Liver (tissue), 9 donors: ENCODE measurements around the gene CDC37L1. TPM values are rescaled to one million over a fixed set of nuclear protein-coding genes. Genes with fewer than 3 reads are reported as not detected.

Experiments
- DNase-seq: peaks from one replicate; pipeline ENCODE4 v3.0.0-alpha.2; 2017; ENCODE audit warnings: low spot score
- H3K27ac ChIP-seq, 2 donors: one replicate each; pipeline ENCODE4 v1.7.0; 2013; ENCODE audit warnings: inconsistent platforms in 2 of 2, low read length in 2 of 2, control low read depth in 1 of 2, low read depth in 1 of 2, mild to moderate bottlenecking in 1 of 2
- H3K27me3 ChIP-seq, 4 donors: one replicate each; pipeline versions ENCODE4 v1.6.1 to v1.7.0; 2013; ENCODE audit warnings: low read length in 3 of 4, inconsistent platforms in 1 of 4, mild to moderate bottlenecking in 1 of 4, moderate library complexity in 1 of 4; ENCODE audit not compliant: control insufficient read depth in 4 of 4, insufficient read depth in 4 of 4
- H3K36me3 ChIP-seq, 4 donors: one replicate each; pipeline versions ENCODE4 v1.6.1 to v1.7.0; 2013; ENCODE audit warnings: low read length in 3 of 4, mild to moderate bottlenecking in 3 of 4, low read depth in 1 of 4, moderate library complexity in 1 of 4; ENCODE audit not compliant: control insufficient read depth in 4 of 4, insufficient read depth in 3 of 4
- H3K4me1 ChIP-seq, 4 donors: one replicate each; pipeline versions ENCODE4 v1.6.1 to v1.7.0; 2013; ENCODE audit warnings: low read length in 3 of 4, mild to moderate bottlenecking in 3 of 4, moderate library complexity in 1 of 4; ENCODE audit not compliant: control insufficient read depth in 4 of 4, insufficient read depth in 4 of 4
- H3K4me3 ChIP-seq, 3 donors: one replicate each; pipeline versions ENCODE4 v1.6.1 to v1.7.0; 2013; ENCODE audit warnings: low read length in 3 of 3, control low read depth in 1 of 3, low read depth in 1 of 3, mild to moderate bottlenecking in 1 of 3
- H3K9ac ChIP-seq, 2 donors: one replicate each; pipeline ENCODE4 v1.7.0; 2013; ENCODE audit warnings: low read length in 2 of 2, mild to moderate bottlenecking in 2 of 2, moderate library complexity in 2 of 2, control low read depth in 1 of 2, low read depth in 1 of 2
- H3K9me3 ChIP-seq, 4 donors: one replicate each; pipeline versions ENCODE4 v1.6.1 to v1.7.0; 2013; ENCODE audit warnings: low read length in 3 of 4; ENCODE audit not compliant: control insufficient read depth in 4 of 4
- ATF3 ChIP-seq: IDR thresholded peaks from 2 replicates; pipeline ENCODE4 v1.6.1; 2016; ENCODE audit warnings: antibody characterized with exemption
- CTCF ChIP-seq: fragments of 150-350 bp; IDR thresholded peaks from 2 replicates; pipeline ENCODE4 v1.5.1; 2017; ENCODE audit warnings: improper control_type of control experiment, low read depth, low read length; ENCODE audit not compliant: missing input control
- EGR1 ChIP-seq, 2 donors: IDR thresholded peaks; 2 replicates each; pipeline ENCODE4 v1.6.1; 2016 to 2018; ENCODE audit warnings: antibody characterized with exemption in 2 of 2, low read depth in 2 of 2
- FOXA2 ChIP-seq: IDR thresholded peaks from 2 replicates; pipeline ENCODE4 v1.6.1; 2016; ENCODE audit warnings: antibody characterized with exemption
- GABPA ChIP-seq, 2 donors: IDR thresholded peaks in 1 of 2; conservative IDR thresholded peaks in 1 of 2; 2 replicates each; pipeline ENCODE4 v1.6.1; 2016; ENCODE audit warnings: antibody characterized with exemption in 2 of 2, mild to moderate bottlenecking in 1 of 2, moderate library complexity in 1 of 2
- HNF4A ChIP-seq, 2 donors: conservative IDR thresholded peaks; 2 replicates each; pipeline ENCODE4 v1.6.1; 2016; ENCODE audit warnings: antibody characterized with exemption in 2 of 2, mild to moderate bottlenecking in 2 of 2
- JUND ChIP-seq, 2 donors: IDR thresholded peaks; 2 replicates each; pipeline ENCODE4 v1.6.1; 2016; ENCODE audit warnings: antibody characterized with exemption in 2 of 2
- MAX ChIP-seq: IDR thresholded peaks from 2 replicates; pipeline ENCODE4 v1.6.1; 2016; ENCODE audit warnings: antibody characterized with exemption
- NR2F2 ChIP-seq: IDR thresholded peaks from 2 replicates; pipeline ENCODE4 v1.6.1; 2016; ENCODE audit warnings: antibody characterized with exemption
- RAD21 ChIP-seq, 2 donors: IDR thresholded peaks; 2 replicates each; pipeline ENCODE4 v1.6.1; 2016; ENCODE audit warnings: antibody characterized with exemption in 2 of 2, mild to moderate bottlenecking in 2 of 2
- REST ChIP-seq: IDR thresholded peaks from 2 replicates; pipeline ENCODE4 v1.6.1; 2016; ENCODE audit warnings: antibody characterized with exemption, mild to moderate bottlenecking
- RXRA ChIP-seq, 2 donors: IDR thresholded peaks; 2 replicates each; pipeline ENCODE4 v1.6.1; 2017 to 2018; ENCODE audit warnings: antibody characterized with exemption in 2 of 2, mild to moderate bottlenecking in 1 of 2
- TAF1 ChIP-seq: conservative IDR thresholded peaks from 2 replicates; pipeline ENCODE4 v1.6.1; 2016; ENCODE audit warnings: antibody characterized with exemption, mild to moderate bottlenecking
- YY1 ChIP-seq: IDR thresholded peaks from 2 replicates; pipeline ENCODE4 v1.6.1; 2016; ENCODE audit warnings: antibody characterized with exemption, mild to moderate bottlenecking
- ZBTB33 ChIP-seq: IDR thresholded peaks from 2 replicates; pipeline ENCODE4 v1.6.1; 2016; ENCODE audit warnings: antibody characterized with exemption
- WGBS: extraction: QIAGEN DNeasy Blood & Tissue Kit; methylation state at CpG from one replicate; pipeline ENCODE4 v1.1.7; 2013; 5-methylcytosine and 5-hydroxymethylcytosine counted together
- polyA plus RNA-seq, 2 donors: library from polyadenylated mRNA; stranded (reverse) in 1 of 2; unstranded in 1 of 2; fragments of 200-250 nt in 1 of 2; fragments of >200 nt in 1 of 2; fragmentation: Nextera tagmentation in 1 of 2; extraction: Ambion mirVana in 1 of 2; gene quantifications; one replicate each; pipeline versions ENCODE4 v1.2.1 to v1.2.3, GENCODE V29; 2013 to 2015
- total RNA-seq, 2 donors: library from RNA; depleted of rRNA; stranded (reverse); fragments of >200 nt; gene quantifications; one replicate each; pipeline ENCODE4 v1.2.3, GENCODE V29; 2014
- donor health status: healthy.
- donor health status: healthy.
- donor health status: healthy.
- donor health status: healthy.
- donor health status: healthy.

CDC37L1 gene
- total and polyA plus RNA-seq, 4 donors, result 11.3 to 32.8 (median 19.4) TPM

GRCh38 chr9:4639420-4639819 lies 39.9 kb upstream of the CDC37L1 start:
- no peak overlapping the region for H3K9ac ChIP-seq
- H3K4me3 ChIP-seq, result no peak overlapping the region
- DNase-seq, result no peak
- no peaks in the 10 kb centered on the region for H3K4me1 ChIP-seq
- H3K36me3 ChIP-seq, result peaks cover 0 to 2% (median 0%) of the 10 kb centered on the region in 4 donors
- no peaks in the 10 kb centered on the region for H3K27me3 ChIP-seq
- no peak for TF ChIP-seq HNF4A (conservative IDR thresholded peaks at IDR 0.05)
- TF ChIP-seq MAX, result no peak
- no peak for TF ChIP-seq RXRA (IDR thresholded peaks at IDR 0.05)
- TF ChIP-seq RAD21 (IDR thresholded peaks at IDR 0.05), result no peak
- TF ChIP-seq CTCF, result no peak
- no peak for TF ChIP-seq JUND (IDR thresholded peaks at IDR 0.05)
- TF ChIP-seq GABPA (IDR thresholded peaks at IDR 0.05 in 1 of 2, conservative IDR thresholded peaks at IDR 0.05 in 1 of 2), result no peak
- TF ChIP-seq REST, result no peak
- no peak for TF ChIP-seq ZBTB33
- no peak for TF ChIP-seq EGR1 (IDR thresholded peaks at IDR 0.05; ENCODE audit: low read depth in 2 of 2)
- no peak for TF ChIP-seq YY1
- TF ChIP-seq NR2F2, result no peak
- no peak overlapping the region for H3K27ac ChIP-seq
- H3K9me3 ChIP-seq, result no peaks in the 10 kb centered on the region
- WGBS, result 62% methylated on average over 2 of the region's 2 CpGs

- Histone ChIP-seq H3K27ac (no peak overlapping the region), H3K4me1 (no peaks in the 10 kb centered on the region), H3K4me3 (no peak overlapping the region), H3K27me3 (no peaks in the 10 kb centered on the region), H3K9me3 (no peaks in the 10 kb centered on the region), H3K9ac (no peak overlapping the region), H3K36me3 (peaks cover 0 to 2% (median 0%) of the 10 kb centered on the region in 4 donors)
- no peak for TF ChIP-seq FOXA2
- peak; percentile 80 to 89 for TF ChIP-seq RAD21 (IDR thresholded peaks at IDR 0.05)
- no peak for TF ChIP-seq JUND (IDR thresholded peaks at IDR 0.05)
- no peak for TF ChIP-seq YY1
- TF ChIP-seq ATF3, result no peak
- TF ChIP-seq TAF1, result no peak
- peak; percentile 54 for TF ChIP-seq CTCF
- WGBS, result 56% methylated on average over 2 of the region's 2 CpGs
- no peak for DNase-seq
Observed at GRCh38 chr9:4640027-4640426, 39.3 kb upstream of the CDC37L1 start.
